Measurements from ENCODE around the gene HOXC10.

Gene HOXC10

DNA sequence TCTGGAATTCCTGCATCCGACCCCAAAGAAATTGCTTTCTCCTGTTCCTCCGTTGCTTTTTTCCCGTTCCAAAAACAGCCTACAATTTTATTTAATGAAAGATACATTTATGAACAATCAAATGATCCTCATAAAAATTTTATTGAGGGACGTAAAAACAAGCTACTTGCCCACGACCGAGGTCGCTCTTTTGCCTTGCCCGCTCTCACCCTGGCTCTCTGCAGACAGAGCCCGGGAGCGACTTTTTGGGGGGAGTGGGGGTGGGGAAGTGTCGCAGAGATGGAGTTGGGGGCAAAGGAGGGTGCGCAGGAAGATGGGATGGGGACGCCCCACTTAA lies 13.9 kb downstream of the HOXC10 start:
- Histone ChIP-seq H3K9ac (ENCODE audit: low read depth, low read length, poor library complexity, severe bottlenecking) (no peak overlapping the region), H3K79me2 (ENCODE audit: insufficient read depth, low read length) (peaks cover 41% of the 10 kb centered on the region), H3K9me3 (ENCODE audit: insufficient read depth, low read depth, low read length) (no peaks in the 10 kb centered on the region), H4K20me1 (ENCODE audit: insufficient read depth, low read length, poor library complexity, severe bottlenecking) (peaks cover 4% of the 10 kb centered on the region), H3K9me2 (replicated peaks; ENCODE audit: low read depth, low read length) (no peaks in the 10 kb centered on the region), H3F3A (ENCODE audit: low read depth) (no peaks in the 10 kb centered on the region), H3K36me3 (ENCODE audit: insufficient read depth, low read length) (no peaks in the 10 kb centered on the region), H3K4me3 (ENCODE audit: low read length, poor library complexity, severe bottlenecking) (no peak overlapping the region), H2AFZ (ENCODE audit: low read length) (no peak overlapping the region), H3K4me2 (ENCODE audit: low read depth, low read length, poor library complexity, severe bottlenecking) (no peak overlapping the region), H3K27me3 (ENCODE audit: insufficient read depth, low read length, poor library complexity, severe bottlenecking) (no peaks in the 10 kb centered on the region), H3K4me1 (ENCODE audit: insufficient read depth, low read length, poor library complexity, severe bottlenecking) (peaks cover 38% of the 10 kb centered on the region)
- no peak for TF ChIP-seq CTCF (conservative IDR thresholded peaks at IDR 0.05; ENCODE audit: low read length)
- no peak for TF ChIP-seq EZH2phosphoT487 (IDR thresholded peaks at IDR 0.05; ENCODE audit: borderline replicate concordance)

DNA sequence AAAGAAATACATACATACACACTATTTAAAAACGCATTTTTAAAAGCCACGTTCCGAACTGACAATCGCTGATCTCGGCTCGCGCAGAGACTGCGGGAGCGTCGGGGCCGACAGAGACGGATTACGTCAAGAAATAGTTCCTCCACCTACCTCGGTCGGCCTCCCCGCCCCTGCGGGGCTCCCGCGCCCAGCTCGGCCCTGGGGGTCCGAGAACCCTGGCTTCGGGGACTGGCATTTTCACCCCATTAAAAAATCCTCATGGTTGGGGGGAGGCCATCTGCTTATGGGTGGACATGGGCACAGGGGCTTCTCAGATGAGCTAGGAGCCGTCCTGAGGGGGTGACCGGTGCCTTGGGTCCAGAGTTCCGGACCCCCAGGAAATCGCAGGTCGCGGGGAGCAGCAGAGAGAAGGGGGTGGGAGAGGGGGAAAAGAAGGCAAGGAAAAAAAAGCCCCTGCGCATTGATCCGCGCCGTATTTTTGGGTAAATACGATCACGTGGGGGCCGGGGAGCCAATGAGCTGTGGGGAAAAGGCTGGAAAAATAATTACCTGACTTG lies 14.7 kb downstream of the HOXC10 start:
- Histone ChIP-seq H3K9me3 (ENCODE audit: insufficient read depth, low read depth, low read length) (no peaks in the 10 kb centered on the region), H2AFZ (ENCODE audit: low read length) (no peak overlapping the region), H3K9me2 (replicated peaks; ENCODE audit: low read depth, low read length) (no peaks in the 10 kb centered on the region), H3K4me2 (ENCODE audit: low read depth, low read length, poor library complexity, severe bottlenecking) (no peak overlapping the region), H3K27me3 (ENCODE audit: insufficient read depth, low read length, poor library complexity, severe bottlenecking) (no peaks in the 10 kb centered on the region), H3K4me1 (ENCODE audit: insufficient read depth, low read length, poor library complexity, severe bottlenecking) (peaks cover 38% of the 10 kb centered on the region), H4K20me1 (ENCODE audit: insufficient read depth, low read length, poor library complexity, severe bottlenecking) (peaks cover 4% of the 10 kb centered on the region), H3K9ac (ENCODE audit: low read depth, low read length, poor library complexity, severe bottlenecking) (no peak overlapping the region), H3K79me2 (ENCODE audit: insufficient read depth, low read length) (peaks cover 38% of the 10 kb centered on the region), H3F3A (ENCODE audit: low read depth) (no peaks in the 10 kb centered on the region), H3K4me3 (ENCODE audit: low read length, poor library complexity, severe bottlenecking) (no peak overlapping the region), H3K36me3 (ENCODE audit: insufficient read depth, low read length) (no peaks in the 10 kb centered on the region)
- TF ChIP-seq CTCF (conservative IDR thresholded peaks at IDR 0.05; ENCODE audit: low read length) (no peak), EZH2phosphoT487 (IDR thresholded peaks at IDR 0.05; ENCODE audit: borderline replicate concordance) (no peak)

GRCh38 chr12:54000116-54001114 lies 15.5 kb downstream of the HOXC10 start, which contains the start of gene HOXC9:
HOXC9 (plus strand) TSS chr12:54000161; CDS start chr12:54000189, 28 bp downstream.
- Histone ChIP-seq H3K9me2 (replicated peaks; ENCODE audit: low read depth, low read length) (no peaks in the 10 kb centered on the region), H3K9me3 (ENCODE audit: insufficient read depth, low read depth, low read length) (no peaks in the 10 kb centered on the region), H2AFZ (ENCODE audit: low read length) (no peak within 1 kb of the TSS), H3K9ac (ENCODE audit: low read depth, low read length, poor library complexity, severe bottlenecking) (no peak within 1 kb of the TSS), H3K36me3 (ENCODE audit: insufficient read depth, low read length) (no peaks in the 10 kb centered on the region), H3K27me3 (ENCODE audit: insufficient read depth, low read length, poor library complexity, severe bottlenecking) (no peaks in the 10 kb centered on the region), H3K79me2 (ENCODE audit: insufficient read depth, low read length) (peaks cover 31% of the 10 kb centered on the region), H3K4me3 (ENCODE audit: low read length, poor library complexity, severe bottlenecking) (no peak within 1 kb of the TSS), H3K4me2 (ENCODE audit: low read depth, low read length, poor library complexity, severe bottlenecking) (no peak within 1 kb of the TSS), H3K4me1 (ENCODE audit: insufficient read depth, low read length, poor library complexity, severe bottlenecking) (peaks cover 30% of the 10 kb centered on the region), H3F3A (ENCODE audit: low read depth) (no peaks in the 10 kb centered on the region), H4K20me1 (ENCODE audit: insufficient read depth, low read length, poor library complexity, severe bottlenecking) (peaks cover 4% of the 10 kb centered on the region)
- TF ChIP-seq EZH2phosphoT487 (IDR thresholded peaks at IDR 0.05; ENCODE audit: borderline replicate concordance): no peak
- no peak for TF ChIP-seq CTCF (conservative IDR thresholded peaks at IDR 0.05; ENCODE audit: low read length)

Measured in Loucy (cell line).